HG03159 (cell line): ENCODE data around the gene SHISAL2A.

Experiments
- ATAC-seq: cut with Tn5 transposase; IDR thresholded peaks from one replicate; pipeline ENCODE4 v1.9.1; 2021; ENCODE audit warnings: mild to moderate bottlenecking, moderate library complexity; ENCODE audit not compliant: unreplicated experiment

SHISAL2A gene

GRCh38 chr1:52615489-52616042, 17.4 kb upstream of the SHISAL2A start:
- ATAC-seq = no peak

GRCh38 chr1:52621950-52622349, 11.0 kb upstream of the SHISAL2A start:
- no peak for ATAC-seq

DNA sequence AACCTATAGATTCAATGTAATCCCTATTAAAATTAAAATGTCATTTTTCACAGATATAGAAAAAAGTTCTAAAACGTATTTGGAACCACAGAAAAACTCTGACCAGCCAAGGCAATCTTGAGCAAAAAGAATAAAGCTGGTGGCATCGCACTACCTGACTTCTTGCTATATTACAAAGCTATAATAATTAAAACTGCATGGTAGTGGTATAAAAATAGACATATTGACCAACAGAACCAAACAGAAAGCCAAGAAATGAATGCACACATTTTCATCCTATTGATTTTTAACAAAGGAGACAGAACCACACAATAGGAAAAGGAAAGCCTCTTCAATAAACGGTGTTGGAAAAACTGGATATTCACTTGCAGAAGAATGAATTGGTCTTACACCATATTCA, 9.2 kb upstream of the SHISAL2A start:
- no peak for ATAC-seq

- no peak for ATAC-seq
Measured at GRCh38 chr1:52627028-52627427, 5.9 kb upstream of the SHISAL2A start.

DNA sequence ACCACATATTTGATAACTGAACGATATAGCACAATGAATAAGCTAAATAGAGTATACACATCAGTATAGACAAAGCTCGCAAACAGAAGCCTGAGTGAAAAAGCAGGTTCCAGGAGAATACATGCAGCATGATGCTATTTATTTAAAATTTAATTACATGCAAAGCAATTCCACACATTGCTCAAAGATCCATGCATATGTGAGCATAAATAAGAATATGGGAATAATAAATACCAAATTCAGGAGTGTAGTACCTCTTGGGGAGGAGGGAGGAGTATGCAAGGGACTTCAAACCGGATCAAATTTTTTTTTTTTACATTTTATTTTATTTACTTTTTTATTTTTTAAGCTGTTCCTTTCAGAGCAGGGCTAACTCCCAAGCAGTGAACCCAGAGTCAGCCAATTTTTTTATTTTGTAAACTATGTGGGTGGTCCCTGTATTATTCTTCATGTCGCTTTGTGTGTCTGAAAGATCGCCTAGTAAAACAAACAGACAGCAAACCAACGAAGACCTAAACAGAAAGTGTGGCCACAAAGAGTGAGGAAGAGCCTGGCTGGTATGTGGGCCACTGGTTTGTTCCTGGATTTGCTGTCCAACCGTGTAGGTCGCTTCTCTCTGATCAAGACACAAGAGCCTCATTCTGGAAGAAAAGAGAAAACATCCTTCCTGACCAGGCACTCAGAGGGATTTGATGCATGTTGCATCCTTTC, 4.2 kb upstream of the SHISAL2A start:
- ATAC-seq = no peak

DNA sequence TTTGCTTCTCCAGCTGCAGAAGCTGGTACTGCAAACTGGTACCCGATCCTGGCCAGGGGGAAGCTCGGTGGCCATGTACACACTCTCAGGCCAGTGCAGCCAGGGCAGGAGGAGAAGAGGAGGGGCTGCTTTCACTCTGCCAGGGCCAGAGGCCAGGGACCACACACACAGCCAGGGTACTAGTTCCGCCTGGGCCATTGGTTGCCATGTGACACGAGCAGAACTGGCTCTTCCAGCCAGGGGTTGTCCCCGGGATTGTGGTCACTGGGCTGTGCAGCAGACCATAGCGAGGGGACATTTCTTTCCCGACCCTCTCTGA, 3.7 kb upstream of the SHISAL2A start:
- no peak for ATAC-seq

- no peak for ATAC-seq
Measured at GRCh38 chr1:52629667-52630066, 3.3 kb upstream of the SHISAL2A start.

DNA sequence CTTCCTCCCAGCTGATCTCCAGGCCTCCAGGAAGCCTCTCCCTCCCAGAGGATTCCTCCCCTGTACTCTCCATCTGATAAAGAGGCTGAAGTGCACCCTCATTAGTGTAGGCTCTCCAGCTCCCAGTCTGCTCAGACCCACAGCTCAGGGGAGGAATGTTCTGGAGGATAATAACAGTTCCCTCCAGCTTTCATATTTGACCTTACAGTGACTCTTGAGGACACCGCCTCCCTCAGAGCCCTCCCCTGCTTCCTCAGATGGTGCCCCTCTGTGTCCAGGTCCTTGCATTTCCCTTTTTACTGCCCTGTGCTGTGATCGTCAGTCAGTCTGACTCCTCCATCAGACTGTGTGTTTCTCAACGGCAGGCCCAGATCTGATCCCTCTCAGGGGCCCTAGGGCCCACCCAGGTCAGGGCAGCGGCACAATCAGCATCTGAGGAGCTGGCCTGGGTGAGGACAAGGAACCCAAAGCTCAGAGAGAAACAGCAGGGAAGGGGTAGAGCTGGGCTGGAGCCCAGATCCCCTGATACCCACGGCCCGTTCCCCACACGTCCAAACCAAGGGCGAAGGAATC, 1.1 kb upstream of the SHISAL2A start:
- no peak for ATAC-seq

DNA sequence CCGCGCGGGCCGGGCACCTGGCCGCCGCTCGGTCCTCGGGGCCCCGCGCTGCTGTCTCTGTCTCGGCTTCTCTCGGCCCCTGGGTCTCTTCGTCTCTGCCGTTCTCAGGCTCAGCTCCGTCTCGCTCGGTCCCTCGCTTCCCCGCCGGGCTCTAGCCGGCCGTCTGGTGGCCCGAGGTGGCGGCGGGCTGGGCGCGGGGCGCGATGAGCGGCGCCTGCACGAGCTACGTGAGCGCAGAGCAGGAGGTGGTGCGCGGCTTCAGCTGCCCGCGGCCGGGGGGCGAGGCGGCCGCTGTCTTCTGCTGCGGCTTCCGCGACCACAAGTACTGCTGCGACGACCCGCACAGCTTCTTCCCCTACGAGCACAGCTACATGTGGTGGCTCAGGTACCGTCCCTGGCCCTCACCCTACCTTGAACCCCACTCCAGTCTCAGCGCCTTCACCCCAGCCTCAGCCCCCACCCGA, 355 bp downstream of the SHISAL2A start:
- ATAC-seq = no peak

GRCh38 chr1:52634111-52634510, 1.1 kb downstream of the SHISAL2A start:
- no peak for ATAC-seq

DNA sequence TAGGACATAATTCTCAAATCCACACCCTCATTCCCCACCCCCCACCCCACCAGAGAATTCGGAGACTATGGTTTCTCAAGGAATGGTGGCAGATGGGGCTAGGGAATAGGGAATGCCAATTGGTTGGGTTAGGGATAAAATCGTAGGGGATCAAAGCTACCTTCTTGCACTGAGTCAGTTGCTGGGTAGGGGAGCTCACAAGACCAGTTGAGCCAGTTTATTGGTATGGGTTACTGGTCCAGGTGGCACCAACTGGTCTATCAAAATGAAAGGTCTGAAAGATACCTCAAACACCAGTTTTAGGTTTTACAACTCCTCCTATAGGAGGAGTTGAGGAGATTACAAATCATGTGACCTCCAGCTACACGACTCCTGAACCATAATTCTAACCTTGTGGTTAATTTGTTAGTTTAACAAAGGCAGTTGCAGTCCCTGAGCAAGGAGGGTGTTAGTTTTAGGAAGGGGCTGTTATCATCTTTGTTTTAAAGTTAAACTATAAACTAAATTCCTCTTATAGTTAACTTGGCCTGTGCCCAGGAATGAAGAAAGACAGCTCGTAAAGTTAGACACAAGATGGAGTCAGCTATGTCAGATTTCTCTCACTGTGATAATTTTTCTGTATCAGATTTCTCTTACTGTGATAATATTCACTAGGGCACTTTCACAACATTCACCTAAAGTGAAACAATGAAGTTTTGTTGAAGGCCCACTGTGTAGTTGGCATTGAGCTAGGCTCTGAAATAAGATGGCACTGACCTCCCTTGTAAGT, 2.5 kb downstream of the SHISAL2A start:
- no peak for ATAC-seq

DNA sequence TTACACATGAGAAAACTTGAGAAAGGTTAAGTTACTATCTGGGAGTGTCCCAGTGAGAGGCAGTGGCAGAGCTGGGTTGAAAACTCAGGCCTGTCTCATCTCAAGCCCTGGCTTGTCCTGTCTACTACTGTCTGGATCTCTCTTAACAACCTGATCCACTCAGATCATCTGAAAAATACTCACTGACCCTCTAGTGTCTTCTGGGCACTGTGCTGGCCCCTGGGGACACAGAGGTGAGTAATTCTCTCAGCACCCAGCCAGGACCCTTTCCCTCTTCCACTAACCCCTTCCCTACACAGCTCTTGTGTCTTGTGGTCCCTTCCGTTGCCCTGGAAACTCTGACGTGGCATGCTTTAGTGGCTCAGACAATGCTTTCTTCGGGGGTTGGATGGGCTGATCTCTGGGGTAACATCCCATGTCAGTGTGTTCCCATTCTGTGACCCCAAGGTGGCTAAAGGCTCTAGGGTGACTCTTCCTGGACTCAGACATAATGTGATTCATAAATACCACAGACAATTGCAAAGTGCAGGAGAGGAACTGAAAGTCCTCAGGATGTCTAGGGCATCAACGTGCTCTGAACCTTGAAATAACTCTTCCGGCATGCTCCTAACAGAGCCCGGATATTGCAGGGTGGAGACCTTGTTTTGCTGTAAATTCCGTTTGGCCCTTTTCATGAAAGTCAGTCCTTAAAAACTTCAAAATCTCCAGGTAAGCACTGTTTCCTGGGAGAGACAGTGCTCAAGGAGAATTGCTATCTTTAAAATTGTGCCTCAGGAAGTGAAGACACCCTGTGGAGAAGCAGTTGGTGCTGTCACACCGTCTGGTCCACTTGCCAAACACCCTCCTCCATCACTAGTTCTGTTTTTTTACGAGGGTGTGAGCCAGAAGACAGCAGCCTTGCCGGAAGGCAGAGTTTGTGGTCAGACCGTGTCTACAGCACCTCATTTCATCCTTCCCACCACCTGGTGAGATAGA, 4.0 kb downstream of the SHISAL2A start:
- ATAC-seq = peak; percentile 79

DNA sequence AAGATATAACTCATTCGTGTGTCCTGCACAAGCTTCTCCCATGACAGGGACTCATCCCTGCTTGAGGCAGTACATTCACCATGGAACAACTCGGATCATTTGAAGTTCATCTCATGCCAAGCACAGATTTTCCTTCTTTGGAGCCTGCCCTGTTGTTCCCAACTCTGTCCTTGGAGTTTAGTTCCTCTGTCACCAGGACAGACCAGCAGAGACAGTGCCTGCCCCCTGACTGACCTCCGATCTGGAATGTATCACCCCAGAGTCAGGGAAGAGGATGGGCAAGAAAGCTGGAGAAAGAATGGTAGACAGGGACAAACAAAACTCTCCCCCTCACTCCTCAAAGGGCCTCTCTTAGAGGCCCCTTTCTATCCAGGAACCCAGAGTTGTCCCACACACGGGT, 5.0 kb downstream of the SHISAL2A start:
- ATAC-seq = no peak

DNA sequence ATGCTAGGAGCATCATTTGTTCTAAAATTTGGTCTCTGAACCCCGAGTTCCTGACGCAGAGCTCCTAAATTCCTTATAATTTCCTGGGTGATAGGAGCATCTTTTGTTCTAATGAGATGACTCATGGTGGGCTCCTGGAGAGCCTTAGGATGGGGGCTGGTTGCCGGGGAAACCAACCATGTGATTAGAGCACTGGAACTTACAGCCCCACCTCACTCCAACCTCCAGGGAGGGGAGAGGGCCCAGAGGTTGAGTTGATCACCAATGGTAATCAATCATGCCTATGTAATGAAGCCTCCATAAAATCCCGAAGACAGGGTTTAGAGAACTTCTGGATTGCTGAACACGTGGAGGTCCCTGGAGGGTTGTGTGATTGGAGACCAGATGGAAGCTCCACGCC, 7.7 kb downstream of the SHISAL2A start:
- ATAC-seq = no peak

DNA sequence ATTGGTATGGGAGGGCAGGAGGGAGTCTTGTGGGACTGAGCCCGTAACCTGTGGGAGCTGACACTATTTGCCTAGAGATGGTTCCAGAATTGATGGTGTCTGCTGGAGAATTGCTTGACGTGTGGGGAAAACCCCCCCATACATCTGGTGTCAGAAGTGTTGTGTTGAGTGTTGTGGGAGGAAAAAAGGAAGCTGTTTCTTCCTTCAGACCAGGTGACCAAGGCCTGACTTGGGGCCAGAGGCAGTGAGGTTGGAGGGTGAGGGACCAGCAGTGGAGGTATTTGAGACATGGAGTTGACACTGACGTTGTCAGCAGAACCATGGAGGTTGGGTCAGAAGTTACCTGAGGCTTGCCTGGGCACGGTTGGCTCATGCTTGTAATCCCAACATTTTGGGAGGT, 8.3 kb downstream of the SHISAL2A start:
- ATAC-seq = no peak

DNA sequence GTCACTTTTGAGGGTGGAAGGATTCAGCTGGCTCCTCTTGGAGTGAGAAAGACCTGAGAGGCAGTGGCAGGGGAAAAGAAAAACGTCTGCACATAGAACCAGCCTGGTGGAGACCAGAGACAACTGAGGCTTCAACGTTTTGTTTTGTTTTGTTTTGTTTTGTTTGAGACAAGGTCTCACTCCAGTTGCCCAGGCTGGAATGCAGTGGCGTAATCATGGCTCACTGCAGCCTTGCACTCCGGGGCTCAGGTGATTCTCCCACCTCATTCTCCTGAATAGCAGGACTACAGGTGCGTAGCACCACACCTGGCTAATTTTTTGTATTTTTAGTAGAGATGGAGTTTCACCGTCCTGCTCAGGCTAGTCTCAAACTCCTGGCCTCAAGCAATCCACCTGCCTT, 12.3 kb downstream of the SHISAL2A start:
- ATAC-seq = no peak

DNA sequence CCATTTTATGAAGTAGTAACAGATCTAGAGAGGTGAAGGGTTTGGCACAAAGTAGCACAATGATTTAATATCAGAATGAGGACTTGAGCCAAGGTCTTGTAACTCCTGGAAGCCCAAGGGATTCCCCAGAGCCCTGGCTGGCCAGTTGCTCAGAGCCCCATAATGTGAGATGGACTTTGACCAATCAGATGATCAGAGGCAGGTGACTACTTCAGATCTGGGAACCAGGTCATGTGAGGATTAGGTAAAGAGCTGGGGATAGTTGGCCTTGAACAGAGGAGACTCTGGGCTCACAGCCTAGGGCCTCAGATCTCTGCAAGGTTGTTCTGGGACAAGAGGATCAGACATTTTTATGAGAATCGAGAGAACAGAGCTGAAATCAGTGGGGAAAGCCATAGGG, 18.9 kb downstream of the SHISAL2A start:
- ATAC-seq = no peak

DNA sequence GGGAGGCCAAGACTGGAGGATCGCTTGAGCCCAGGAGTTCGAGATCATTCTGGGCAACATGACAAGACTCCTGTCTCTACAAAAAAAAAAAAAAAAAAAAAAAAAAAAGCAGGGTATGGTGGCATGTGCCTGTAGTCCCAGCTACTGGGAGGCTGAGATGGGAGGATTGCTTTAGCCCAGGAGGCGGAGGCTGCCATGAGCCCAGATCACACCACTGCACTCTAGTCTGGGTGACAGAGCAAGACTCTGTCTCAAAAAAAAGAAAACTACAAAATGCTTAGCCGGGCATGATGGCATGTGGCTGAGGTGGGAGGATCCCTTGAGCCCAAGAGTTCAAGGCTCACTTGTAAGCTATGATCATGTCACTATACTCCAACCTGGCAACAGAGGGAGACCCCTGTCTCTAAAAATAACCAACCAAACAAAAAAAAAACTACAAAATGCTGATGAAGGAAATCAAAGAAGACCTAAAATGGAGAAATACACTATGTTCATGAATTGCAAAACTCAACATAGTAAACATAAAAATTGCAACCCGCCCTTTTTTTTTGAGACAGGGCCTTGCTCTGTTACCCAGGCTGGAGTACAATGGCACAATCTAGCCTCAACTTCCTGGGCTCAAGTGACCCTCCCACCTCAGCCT, 20.4 kb downstream of the SHISAL2A start:
- no peak for ATAC-seq

GRCh38 chr1:52654063-52654462, 21.1 kb downstream of the SHISAL2A start:
- ATAC-seq = no peak

GRCh38 chr1:52657702-52658101, 24.7 kb downstream of the SHISAL2A start:
- ATAC-seq = no peak
